Pancreas (tissue), 10 donors: Measurements from ENCODE around the gene CSMD2. TPM values are rescaled to one million over a fixed set of nuclear protein-coding genes. Genes with fewer than 3 reads are reported as not detected.

Experiments used
- ATAC-seq, 4 donors: fragments of 200-7000 bp; cut with Tn5 transposase; one replicate each; pipeline versions ENCODE4 v1.8.0 to v1.9.1; 2020; ENCODE audit warnings: mild to moderate bottlenecking in 4 of 4, moderate library complexity in 4 of 4
- DNase-seq, 6 donors: peaks; one replicate each; pipeline ENCODE4 v3.0.0-alpha.2; 2020
- FAIRE-seq: peaks from 2 replicates; lab custom pipeline; 2012; peaks lifted over from hg19 to GRCh38; lab: Jason Lieb, UNC
- H3K27ac ChIP-seq, 4 donors: fragments of 200-600 bp; sonication (generic); 1 replicate in 3 of 4; 2 replicates in 1 of 4; pipeline versions ENCODE4 v1.5.0 to v1.8.0; 2020
- H3K27me3 ChIP-seq, 4 donors: fragments of 200-600 bp; one replicate each; pipeline ENCODE4 v1.8.0; 2021
- H3K36me3 ChIP-seq, 3 donors: fragments of 200-600 bp; sonication (generic) in 1 of 3; one replicate each; pipeline versions ENCODE4 v1.5.0 to v1.8.0; 2020 to 2021
- H3K4me1 ChIP-seq, 3 donors: fragments of 200-600 bp; one replicate each; pipeline ENCODE4 v1.8.0; 2021
- H3K4me3 ChIP-seq, 4 donors: fragments of 200-600 bp; sonication (generic) in 2 of 4; one replicate each; pipeline versions ENCODE4 v1.5.0 to v1.8.0; 2020 to 2021
- H3K9me3 ChIP-seq, 4 donors: fragments of 200-600 bp; one replicate each; pipeline ENCODE4 v1.8.0; 2021
- WGBS, 2 donors: extraction: QIAGEN DNeasy Blood & Tissue Kit; methylation state at CpG; one replicate each; pipeline ENCODE4 v1.1.7; 2013; 5-methylcytosine and 5-hydroxymethylcytosine counted together
- intact Hi-C, 3 donors: fragments of 100-400 bp; cut with DNase I; formaldehyde crosslinking; loops; one replicate each; pipeline versions ENCODE4 v1.11.1 to v1.14.2; 2022
- polyA plus RNA-seq, 2 donors: library from polyadenylated mRNA; stranded (reverse); fragments of 200-250 nt; gene quantifications; one replicate each; pipeline ENCODE4 v1.2.3, GENCODE V29; 2013
- total RNA-seq, 6 donors: library from RNA; stranded (reverse); fragmentation: NEBNext Ultra II Directional in 4 of 6; extraction: Animal tissue kit (Norgen Biotek cat#: 25700) in 4 of 6; gene quantifications; one replicate each; pipeline versions ENCODE4 v1.2.1 to v1.2.4, GENCODE V29; 2021 to 2023
- TF ChIP-seq, protein P1 (sequence below), 4 donors: fragments of 200-600 bp; sonication (generic) in 3 of 4; IDR thresholded peaks; one replicate each; pipeline versions ENCODE4 v1.5.0 to v1.8.0; 2021; ENCODE audit warnings: antibody characterized with exemption in 4 of 4
- donor health status: healthy with polysubstance abuse.
- donor health status: DM: no; HTN: no; CAD: no; lungs with moderate emphysema.
- donor health status: DM: no; HTN: no; CAD: no.
- donor health status: control.
- donor health status: control.
- donor health status: Bipolar disorder and iron deficiency.
- donor health status: DM: yes; HTN: yes; CAD: no.
- donor health status: DM: no; HTN: no; CAD: no.
- donor health status: DM: no; HTN: no; CAD: no.
- donor health status: DM: yes; HTN: yes; CAD: no.

The CSMD2 gene
- total and polyA plus RNA-seq, 8 donors = 0.04 to 2.0 (median 0.36) TPM

- Histone ChIP-seq H3K9me3 (peaks cover 0 to 6% (median 0%) of the 10 kb centered on the region in 4 donors), H3K36me3 (no peaks in the 10 kb centered on the region), H3K27me3 (no peaks in the 10 kb centered on the region), H3K4me1 (no peaks in the 10 kb centered on the region), H3K27ac (no peak overlapping the region), H3K4me3 (no peak overlapping the region)
- intact Hi-C loops = no loop called here
- TF ChIP-seq, protein P1, sequence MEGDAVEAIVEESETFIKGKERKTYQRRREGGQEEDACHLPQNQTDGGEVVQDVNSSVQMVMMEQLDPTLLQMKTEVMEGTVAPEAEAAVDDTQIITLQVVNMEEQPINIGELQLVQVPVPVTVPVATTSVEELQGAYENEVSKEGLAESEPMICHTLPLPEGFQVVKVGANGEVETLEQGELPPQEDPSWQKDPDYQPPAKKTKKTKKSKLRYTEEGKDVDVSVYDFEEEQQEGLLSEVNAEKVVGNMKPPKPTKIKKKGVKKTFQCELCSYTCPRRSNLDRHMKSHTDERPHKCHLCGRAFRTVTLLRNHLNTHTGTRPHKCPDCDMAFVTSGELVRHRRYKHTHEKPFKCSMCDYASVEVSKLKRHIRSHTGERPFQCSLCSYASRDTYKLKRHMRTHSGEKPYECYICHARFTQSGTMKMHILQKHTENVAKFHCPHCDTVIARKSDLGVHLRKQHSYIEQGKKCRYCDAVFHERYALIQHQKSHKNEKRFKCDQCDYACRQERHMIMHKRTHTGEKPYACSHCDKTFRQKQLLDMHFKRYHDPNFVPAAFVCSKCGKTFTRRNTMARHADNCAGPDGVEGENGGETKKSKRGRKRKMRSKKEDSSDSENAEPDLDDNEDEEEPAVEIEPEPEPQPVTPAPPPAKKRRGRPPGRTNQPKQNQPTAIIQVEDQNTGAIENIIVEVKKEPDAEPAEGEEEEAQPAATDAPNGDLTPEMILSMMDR (IDR thresholded peaks at IDR 0.05) = no peak
- 79 to 86% methylated on average over 1 of the region's 1 CpG for WGBS, 2 donors
- FAIRE-seq = no peak
- no peak for ATAC-seq
- no peak for DNase-seq
These were observed 49.8 kb downstream of the CSMD2 start for GRCh38 chr1:34115233-34115632.

DNA sequence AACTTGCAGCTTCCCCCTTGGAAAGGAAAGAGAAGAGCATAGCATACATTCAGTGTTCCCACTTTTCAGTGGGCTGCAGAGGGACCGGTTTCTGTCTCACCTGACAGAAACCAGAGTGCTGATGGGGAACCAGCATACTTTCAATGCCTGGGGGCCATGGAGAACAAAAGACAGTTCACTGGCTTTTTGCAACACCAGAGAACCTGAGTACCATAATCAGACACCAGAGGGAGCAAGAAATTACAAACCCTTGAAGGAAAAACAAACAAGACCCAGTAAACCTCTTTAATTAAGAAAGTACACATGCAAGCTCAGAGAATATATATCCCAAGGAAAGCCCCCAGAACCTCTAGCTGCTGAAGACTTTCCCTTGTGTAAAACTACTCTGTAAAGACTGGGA lies 51.1 kb downstream of the CSMD2 start:
- H3K27me3 ChIP-seq = no peaks in the 10 kb centered on the region
- H3K27ac ChIP-seq = no peak overlapping the region
- no peak for FAIRE-seq
- no peak for DNase-seq
- H3K4me3 ChIP-seq = no peak overlapping the region
- TF ChIP-seq, protein P1 (IDR thresholded peaks at IDR 0.05) = peak in 2 of 4 donors; percentile 23 to 28
- peaks cover 0 to 6% (median 0%) of the 10 kb centered on the region in 4 donors for H3K9me3 ChIP-seq
- H3K4me1 ChIP-seq = no peaks in the 10 kb centered on the region
- intact Hi-C loops = no loop called here
- no peaks in the 10 kb centered on the region for H3K36me3 ChIP-seq
- ATAC-seq = peak in 2 of 4 donors; percentile 40 to 75
- 29 to 41% methylated on average over 1 of the region's 1 CpG for WGBS, 2 donors

DNA sequence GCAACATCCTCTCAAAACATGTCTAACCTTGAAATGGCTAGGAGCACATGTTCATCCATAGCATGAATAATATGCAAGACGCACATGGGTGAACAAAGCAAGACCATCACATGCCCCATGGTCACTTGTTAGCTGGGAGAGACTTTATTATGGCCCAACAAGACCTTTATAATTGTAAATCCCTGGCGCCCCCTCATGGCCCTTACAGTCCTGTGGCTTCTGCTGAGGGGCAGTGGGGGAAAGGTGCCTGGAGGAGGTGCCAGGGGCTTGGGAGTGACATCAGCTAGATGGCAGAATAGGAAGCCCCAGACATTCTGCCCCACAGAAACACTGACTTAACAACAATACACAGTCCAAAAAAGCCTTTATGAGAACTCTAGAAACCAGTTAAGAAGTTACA lies 51.7 kb downstream of the CSMD2 start:
- no peaks in the 10 kb centered on the region for H3K4me1 ChIP-seq
- ATAC-seq (peak; percentile 31 to 83 (median 46)), DNase-seq (peak in 3 of 6 donors; percentile 18 to 24 (median 23)), FAIRE-seq (no peak)
- H3K36me3 ChIP-seq = no peaks in the 10 kb centered on the region
- H3K9me3 ChIP-seq = peaks cover 0 to 6% (median 0%) of the 10 kb centered on the region in 4 donors
- intact Hi-C loops = no loop called here
- H3K4me3 ChIP-seq = no peak overlapping the region
- H3K27me3 ChIP-seq = no peaks in the 10 kb centered on the region
- WGBS, 2 donors = 33 to 41% methylated on average over 2 of the region's 2 CpGs
- H3K27ac ChIP-seq = no peak overlapping the region
- TF ChIP-seq, protein P1 (IDR thresholded peaks at IDR 0.05) = no peak

- no peaks in the 10 kb centered on the region for H3K36me3 ChIP-seq
- TF ChIP-seq, protein P1 (IDR thresholded peaks at IDR 0.05) = no peak
- DNase-seq (no peak), FAIRE-seq (no peak), ATAC-seq (no peak)
- no peaks in the 10 kb centered on the region for H3K4me1 ChIP-seq
- no peak overlapping the region for H3K27ac ChIP-seq
- H3K4me3 ChIP-seq = no peak overlapping the region
- intact Hi-C loops = no loop called here
- 78 to 83% methylated on average over 3 of the region's 3 CpGs for WGBS, 2 donors
- peaks cover 0 to 5% (median 0%) of the 10 kb centered on the region in 4 donors for H3K27me3 ChIP-seq
- no peaks in the 10 kb centered on the region for H3K9me3 ChIP-seq
These were observed 56.3 kb downstream of the CSMD2 start for GRCh38 chr1:34108711-34109110.

GRCh38 chr1:34108269-34108668 lies 56.8 kb downstream of the CSMD2 start:
- no peak overlapping the region for H3K4me3 ChIP-seq
- FAIRE-seq (no peak), ATAC-seq (no peak), DNase-seq (no peak)
- TF ChIP-seq, protein P1 (IDR thresholded peaks at IDR 0.05) = no peak
- H3K27ac ChIP-seq = no peak overlapping the region
- WGBS, 2 donors = 84 to 85% methylated on average over 2 of the region's 2 CpGs
- peaks cover 0 to 5% (median 0%) of the 10 kb centered on the region in 4 donors for H3K27me3 ChIP-seq
- no peaks in the 10 kb centered on the region for H3K9me3 ChIP-seq
- no peaks in the 10 kb centered on the region for H3K4me1 ChIP-seq
- no peaks in the 10 kb centered on the region for H3K36me3 ChIP-seq
- intact Hi-C loops = no loop called here
